Right lung (tissue), 5 donors: ENCODE results near the gene SHISAL2A. TPM values are rescaled to one million over a fixed set of nuclear protein-coding genes. Genes with fewer than 3 reads are reported as not detected.
"Not testable (repeated sequence)": the region's sequence is repeated elsewhere in the genome, so short reads cannot be mapped to it uniquely, and the experiment has no call there.

Experiments
- DNase-seq, 2 donors: peaks; one replicate each; pipeline ENCODE4 v3.0.0-alpha.2; 2013
- polyA plus RNA-seq, 5 donors: library from polyadenylated mRNA; unstranded; fragments of 120-200 nt; gene quantifications; one replicate each; pipeline versions ENCODE4 v1.2.1 to v1.2.3, GENCODE V29; 2013; ENCODE audit warnings: inconsistent platforms in 1 of 5, low replicate concordance in 1 of 5; ENCODE audit not compliant: insufficient read length in 5 of 5, insufficient read depth in 1 of 5

SHISAL2A gene
- polyA plus RNA-seq, 5 donors: 0.63 to 1.1 (median 0.76) TPM

GRCh38 chr1:52683367-52683940 is 50.5 kb downstream of the SHISAL2A start:
- DNase-seq: no peak

DNA sequence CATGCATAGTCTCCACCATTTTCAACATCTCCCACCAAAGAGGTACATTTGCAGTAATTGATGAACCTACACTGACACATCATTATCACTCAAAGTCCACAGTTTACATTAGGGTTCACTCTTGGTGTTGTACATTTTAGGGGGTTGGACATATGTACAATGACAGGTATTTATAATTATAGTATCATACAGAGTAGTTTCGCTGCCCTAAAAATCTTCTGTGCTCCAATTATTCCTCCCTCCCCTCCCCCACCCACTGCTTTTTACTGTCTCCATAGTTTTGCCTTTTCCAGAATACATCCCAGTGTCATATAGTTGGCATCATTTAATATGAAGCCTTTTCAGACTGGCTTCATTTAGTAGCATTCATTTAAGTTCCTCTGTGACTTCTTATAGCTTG is 51.6 kb downstream of the SHISAL2A start:
- no peak for DNase-seq

DNA sequence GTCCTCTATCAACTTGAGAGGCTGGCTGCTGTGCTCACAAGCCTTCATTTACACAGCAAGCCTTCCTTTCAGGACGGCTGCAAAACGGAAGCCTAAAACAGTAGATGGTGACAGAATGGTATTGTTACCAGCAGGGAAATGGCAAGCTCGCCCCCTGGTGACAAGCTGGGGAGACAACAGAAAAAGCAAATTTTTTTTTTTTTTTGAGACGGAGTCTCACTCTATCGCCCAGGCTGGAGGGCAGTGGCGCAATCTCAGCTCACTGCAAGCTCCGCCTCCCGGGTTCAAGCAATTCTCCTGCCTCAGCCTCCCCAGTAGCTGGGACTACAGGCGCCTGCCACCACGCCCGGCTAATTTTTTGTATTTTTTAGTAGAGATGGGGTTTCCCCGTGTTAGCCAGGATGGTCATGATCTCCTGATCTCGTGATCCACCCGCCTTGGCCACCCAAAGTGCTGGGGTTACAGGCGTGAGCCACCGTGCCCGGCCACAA is 53.3 kb downstream of the SHISAL2A start:
- DNase-seq: peak; percentile 33 to 57

DNA sequence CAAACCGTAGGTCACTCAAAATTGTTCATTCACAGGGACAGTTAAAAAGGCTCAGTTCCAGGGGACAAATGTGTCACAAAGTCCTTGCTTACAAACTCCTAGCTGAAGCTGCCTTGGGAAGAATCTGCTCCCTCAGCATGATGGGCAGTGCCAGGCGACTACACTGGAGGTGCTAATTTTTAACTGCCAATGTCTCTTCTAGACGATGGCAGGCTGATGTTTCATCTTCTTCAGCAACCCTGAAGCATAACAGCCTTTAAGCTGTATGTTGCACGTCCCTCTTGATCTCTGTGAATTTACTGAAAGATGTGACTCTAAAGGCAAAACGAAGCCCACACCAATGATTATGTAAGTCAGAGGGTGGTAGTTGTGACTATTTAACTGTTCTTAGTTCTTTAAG is 53.9 kb downstream of the SHISAL2A start:
- DNase-seq: no peak

GRCh38 chr1:52691821-52692220 is 58.9 kb downstream of the SHISAL2A start:
- DNase-seq: no peak

DNA sequence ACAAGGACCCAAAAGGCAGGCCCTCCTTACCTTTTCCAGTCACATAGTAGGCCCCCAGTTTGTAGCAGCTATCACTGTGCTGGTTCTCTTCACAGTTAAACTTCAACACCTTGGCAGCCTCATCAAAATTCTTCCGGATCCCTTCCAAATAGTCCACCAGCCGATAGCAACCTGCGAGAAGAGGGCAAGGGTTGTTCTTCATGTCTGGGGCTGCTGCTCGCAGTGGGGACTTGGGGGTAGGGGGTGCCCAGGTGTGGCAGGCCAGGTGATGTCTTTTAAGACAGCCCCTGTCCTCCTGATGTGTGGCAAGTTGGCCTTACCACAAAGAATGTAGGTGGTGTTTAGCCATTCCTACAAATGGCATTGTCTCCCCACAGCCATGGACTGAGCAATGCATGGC is 59.7 kb downstream of the SHISAL2A start:
- no peak for DNase-seq

DNA sequence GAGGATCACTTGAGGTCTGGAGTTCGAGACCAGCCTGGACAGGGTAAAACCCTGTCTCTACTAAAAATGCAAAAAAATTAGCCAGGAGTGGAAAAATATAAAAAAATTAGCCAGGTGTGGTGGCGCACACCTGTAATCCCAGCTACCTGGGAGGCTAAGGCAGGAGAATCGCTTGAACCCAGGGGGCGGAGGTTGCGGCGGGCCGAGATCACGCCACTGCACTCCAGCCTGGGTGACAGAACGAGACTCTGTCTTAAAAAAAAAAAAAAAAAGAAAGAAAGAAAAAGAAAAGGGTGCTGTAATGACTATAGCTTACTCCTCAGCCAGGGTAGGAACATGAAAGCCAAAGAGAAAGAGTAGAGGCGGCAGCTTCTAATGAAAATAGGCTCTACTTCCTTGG is 60.4 kb downstream of the SHISAL2A start:
- not testable (repeated sequence) for DNase-seq

GRCh38 chr1:52693843-52694242 is 60.9 kb downstream of the SHISAL2A start:
- no peak for DNase-seq

- no peak for DNase-seq
These were observed 62.7 kb downstream of the SHISAL2A start for GRCh38 chr1:52695627-52696026.

GRCh38 chr1:52697795-52698674 is 65.1 kb downstream of the SHISAL2A start, which contains the start of gene COA7:
Gene COA7, minus strand, starts transcription at chr1:52698347. Its CDS starts 21 bp downstream, at chr1:52698326.
- DNase-seq: peak; percentile 80 to 85

GRCh38 chr1:52702886-52703787 is 70.2 kb downstream of the SHISAL2A start:
- peak; percentile 84 to 87 for DNase-seq

DNA sequence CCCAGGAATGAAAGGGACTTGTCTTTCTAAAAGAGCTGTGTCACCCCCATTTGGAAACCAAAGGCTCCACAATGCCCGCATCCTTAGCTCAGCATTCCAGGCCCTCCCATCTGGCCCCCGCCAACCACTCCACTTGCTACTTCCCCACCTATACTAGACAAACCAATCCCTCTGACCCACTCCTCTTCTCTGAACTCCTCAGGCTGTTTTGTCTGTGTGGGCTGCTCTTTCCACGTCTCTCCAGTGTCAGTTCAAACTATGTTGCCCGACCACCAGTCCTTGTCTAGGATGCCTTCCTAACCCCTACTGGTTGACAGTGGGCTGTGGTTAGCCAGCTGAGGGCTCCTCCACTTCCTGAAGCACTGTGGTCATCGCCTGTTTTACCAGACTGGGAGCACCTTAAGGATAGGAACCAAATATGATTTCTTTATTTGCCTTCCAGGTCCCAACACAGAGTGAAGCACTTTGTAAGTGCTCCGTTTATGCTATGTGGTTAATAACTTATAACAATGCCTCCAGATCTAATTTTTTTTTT is 73.2 kb downstream of the SHISAL2A start:
- no peak for DNase-seq

Other genes with a start within 250 kb of the SHISAL2A start
- 1 to 10 TPM; 5.2 to 8.2 (median 7.9) TPM for gene ORC1, start 228.7 kb upstream of the SHISAL2A start, polyA plus RNA-seq
- 10 to 100 TPM; 65.9 to 86.6 (median 81.2) TPM for gene PRPF38A, start 228.6 kb upstream of the SHISAL2A start, polyA plus RNA-seq
- gene TUT4, start 80.1 kb upstream of the SHISAL2A start, polyA plus RNA-seq: 100 to 1,000 TPM in 4 of 5 donors, 10 to 100 TPM in 1; 98.5 to 122 (median 116) TPM
- gene GPX7, start 30.8 kb upstream of the SHISAL2A start, polyA plus RNA-seq: 100 to 1,000 TPM in 1 of 5 donors, 10 to 100 TPM in 4; 71.9 to 104 (median 83.7) TPM
- gene COA7, start 65.2 kb downstream of the SHISAL2A start, polyA plus RNA-seq: 10 to 100 TPM; 10.2 to 14.0 (median 12.2) TPM
- 10 to 100 TPM; 20.7 to 28.2 (median 25.0) TPM for gene ZYG11B, start 93.3 kb downstream of the SHISAL2A start, polyA plus RNA-seq
- gene ZYG11A, start 209.6 kb downstream of the SHISAL2A start, polyA plus RNA-seq: under 1 TPM; 0.10 to 0.16 (median 0.14) TPM